Adipocyte (in vitro differentiated cells): ENCODE results near the gene ELP5.

Experiments
- DNase-seq: peaks from one replicate; pipeline ENCODE4 v3.0.0-alpha.2; 2015; ENCODE audit warnings: low read depth
- H3K27me3 ChIP-seq: replicated peaks from 2 replicates; pipeline ENCODE4 v1.7.0; 2013; ENCODE audit warnings: mild to moderate bottlenecking, low read length, moderate library complexity; ENCODE audit not compliant: control insufficient read depth, insufficient read depth
- H3K36me3 ChIP-seq: 2 replicates; pipeline ENCODE4 v1.7.0; 2013; ENCODE audit warnings: low read length, mild to moderate bottlenecking, moderate library complexity; ENCODE audit not compliant: control insufficient read depth, insufficient read depth, severe bottlenecking
- H3K4me1 ChIP-seq: 2 replicates; pipeline ENCODE4 v1.7.0; 2013; ENCODE audit warnings: mild to moderate bottlenecking, low read length, moderate library complexity; ENCODE audit not compliant: control insufficient read depth, insufficient read depth
- H3K4me3 ChIP-seq: 2 replicates; pipeline ENCODE4 v1.7.0; 2013; ENCODE audit warnings: mild to moderate bottlenecking, low read length, moderate library complexity
- H3K9ac ChIP-seq: 2 replicates; pipeline ENCODE4 v1.7.0; 2013; ENCODE audit warnings: mild to moderate bottlenecking, low read length, moderate library complexity
- H3K9me3 ChIP-seq: 2 replicates; pipeline ENCODE4 v1.7.0; 2013; ENCODE audit warnings: mild to moderate bottlenecking, low read length, moderate library complexity; ENCODE audit not compliant: control insufficient read depth

ELP5 gene

DNA sequence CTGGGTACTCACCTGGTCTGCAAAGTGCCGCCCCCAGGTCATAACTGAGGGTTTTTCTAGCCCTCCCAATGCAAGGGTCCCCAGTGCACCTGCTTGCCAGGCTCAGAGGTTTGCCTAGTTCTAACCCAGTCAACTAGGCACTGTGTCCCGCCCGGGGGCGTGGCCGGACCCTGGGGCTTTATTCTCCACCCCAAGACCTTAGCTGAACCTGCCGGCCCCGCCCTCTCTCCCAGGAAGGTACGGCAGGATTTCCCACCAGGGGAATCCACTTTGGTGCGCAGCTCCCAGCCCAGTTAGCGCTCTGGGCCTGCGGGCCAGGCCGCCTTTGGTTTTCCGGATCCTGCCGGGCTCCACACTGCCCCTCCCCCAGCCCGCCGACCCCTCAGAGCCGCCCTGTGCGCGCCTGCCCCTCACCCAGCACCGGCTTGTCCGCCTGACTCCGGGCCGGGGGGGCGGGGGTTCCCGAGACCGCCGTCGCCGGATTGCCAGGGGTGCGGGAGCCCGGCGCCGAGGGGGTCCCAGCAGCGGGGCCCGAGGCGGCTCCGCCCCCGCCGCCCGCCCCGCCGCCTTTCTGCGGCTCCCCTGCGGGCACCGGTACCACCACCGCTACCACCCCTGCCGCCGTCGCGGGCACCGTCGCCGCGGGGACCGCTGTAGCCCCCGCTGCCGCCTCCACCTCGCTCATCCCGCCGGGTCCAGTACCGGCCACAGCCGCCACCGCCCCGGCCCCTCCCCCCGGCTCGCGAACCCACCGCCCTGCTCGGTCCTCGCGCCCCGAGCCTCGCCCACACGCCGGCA lies 42.0 kb downstream of the ELP5 start:
- no peak for DNase-seq

DNA sequence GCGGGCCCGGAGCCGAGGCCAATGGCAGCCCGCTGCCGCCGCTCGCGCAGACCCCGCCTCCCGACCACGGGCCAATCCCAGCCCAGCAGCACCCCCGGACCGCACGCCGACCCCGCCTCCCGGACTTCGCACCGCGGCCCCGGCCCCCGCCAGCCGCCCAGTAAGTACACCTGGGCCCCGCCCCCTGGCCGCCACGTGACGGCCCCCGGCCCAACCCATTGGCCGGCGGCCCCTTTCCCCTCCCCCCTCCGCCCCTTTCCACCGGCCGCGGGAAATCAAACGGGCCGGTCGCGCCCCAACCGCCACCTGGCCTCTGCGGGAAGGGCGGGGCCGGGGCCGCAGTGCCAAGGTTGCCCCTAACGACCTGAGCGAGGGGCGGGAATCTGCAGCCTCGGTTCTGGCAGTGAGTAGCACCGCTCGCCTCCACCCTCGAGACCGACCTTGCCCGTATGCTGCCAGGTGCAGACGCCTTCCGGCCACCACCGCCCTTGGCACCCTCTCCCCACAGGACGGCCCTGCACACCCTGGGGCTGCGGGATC lies 42.7 kb downstream of the ELP5 start, which contains the start of gene YBX2:
Gene YBX2, minus strand, starts transcription at position 26 of the 540 bp plus-strand sequence. CDS start 139 bp downstream, outside the sequence.
- Histone ChIP-seq H3K4me3 (peak within 1 kb of the TSS; percentile 23), H3K9ac (no peak within 1 kb of the TSS), H3K27me3 (peaks cover 24% of the 10 kb centered on the region), H3K4me1 (peaks cover 33% of the 10 kb centered on the region), H3K9me3 (no peaks in the 10 kb centered on the region), H3K36me3 (no peaks in the 10 kb centered on the region)
- DNase-seq, result peak; percentile 50

More for the DNA sequence above, 42.0 kb downstream of the ELP5 start:
- peaks cover 33% of the 10 kb centered on the region for H3K4me1 ChIP-seq
- H3K9ac ChIP-seq, result no peak overlapping the region
- H3K36me3 ChIP-seq, result no peaks in the 10 kb centered on the region
- no peaks in the 10 kb centered on the region for H3K9me3 ChIP-seq
- no peak overlapping the region for H3K4me3 ChIP-seq
- H3K27me3 ChIP-seq, result peaks cover 23% of the 10 kb centered on the region

DNA sequence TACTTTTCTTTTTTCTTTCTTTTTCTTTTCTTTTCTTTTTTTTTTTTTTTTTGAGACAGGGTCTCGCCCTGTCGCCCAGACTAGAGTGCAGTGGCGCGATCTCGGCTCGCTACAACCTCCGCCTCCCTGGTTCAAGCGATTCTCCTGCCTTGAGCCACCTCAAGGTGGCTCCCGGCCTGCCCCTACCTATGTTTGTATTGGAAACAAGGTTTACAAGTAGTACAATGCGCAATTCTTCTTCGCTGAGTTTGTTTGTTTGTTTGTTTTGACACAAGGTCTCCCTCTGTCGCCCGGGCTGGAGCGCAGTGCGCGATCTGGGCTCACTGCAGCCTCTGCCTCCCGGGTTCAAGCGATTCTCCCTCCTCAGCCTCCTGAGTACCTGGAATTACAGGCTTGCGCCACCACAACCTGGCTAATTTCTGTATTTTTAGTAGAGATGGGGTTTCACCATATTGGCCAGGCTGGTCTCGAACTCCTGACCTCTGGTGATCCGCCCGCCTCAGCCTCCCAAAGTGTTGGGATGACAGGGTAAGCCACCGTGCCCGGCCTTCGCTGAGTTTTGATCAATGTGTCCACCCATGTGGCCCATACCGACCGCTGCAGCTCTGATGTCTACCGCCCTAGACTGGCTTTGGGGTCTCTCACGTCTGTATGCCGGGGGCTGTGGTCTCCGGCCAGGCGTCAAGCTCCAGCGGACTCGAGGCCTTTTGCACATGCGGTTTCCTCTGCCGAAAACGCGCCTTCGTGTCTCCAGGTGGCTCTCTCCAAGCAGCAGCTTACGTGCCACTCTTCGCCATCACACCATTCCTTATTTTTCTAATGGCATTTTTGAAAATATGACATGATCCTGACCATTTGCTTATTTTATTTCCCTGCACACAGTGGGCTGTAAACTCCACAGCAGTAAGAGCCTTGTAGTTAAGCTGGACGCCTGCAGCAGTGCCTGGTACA lies 43.5 kb downstream of the ELP5 start:
- Histone ChIP-seq H3K36me3 (no peaks in the 10 kb centered on the region), H3K9ac (peak overlapping the region; percentile 19), H3K27me3 (peaks cover 27% of the 10 kb centered on the region), H3K4me1 (peaks cover 33% of the 10 kb centered on the region), H3K9me3 (no peaks in the 10 kb centered on the region), H3K4me3 (peak overlapping the region; percentile 19)
- no peak for DNase-seq

DNA sequence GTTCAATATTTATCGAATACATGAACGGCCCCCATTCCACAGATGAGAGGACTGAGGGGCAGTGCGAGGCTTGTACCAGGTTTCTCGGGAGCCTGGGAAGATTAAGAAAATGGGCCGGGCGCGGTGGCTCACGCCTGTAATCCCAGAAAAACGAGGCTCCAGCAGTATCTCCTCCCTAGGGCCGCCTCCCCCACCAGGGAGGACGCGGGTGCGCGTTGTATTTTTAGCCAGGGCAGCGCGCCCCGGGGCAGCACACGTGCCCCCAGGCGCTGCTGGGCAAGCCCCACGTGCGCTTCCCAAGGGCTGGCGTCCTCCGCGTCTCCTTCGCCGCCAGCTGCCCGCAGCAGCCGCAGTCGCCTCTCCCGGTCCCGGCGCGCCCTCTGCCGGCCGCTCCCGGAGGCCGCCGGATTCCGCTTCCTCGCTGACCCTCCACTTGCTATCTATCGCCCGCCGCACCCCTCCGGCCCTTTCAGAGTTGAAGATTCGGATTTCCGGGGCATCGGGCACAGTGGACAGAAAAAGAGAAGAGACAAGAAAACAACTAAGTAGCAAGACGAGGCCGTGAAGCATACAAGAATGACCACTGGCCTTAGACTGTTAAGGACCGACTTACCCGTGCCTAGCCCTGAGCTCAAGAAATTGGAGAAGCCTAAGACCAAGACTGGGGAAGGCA lies 44.3 kb downstream of the ELP5 start:
- peak; percentile 94 for DNase-seq
- H3K27me3 ChIP-seq, result peaks cover 25% of the 10 kb centered on the region
- H3K4me3 ChIP-seq, result peak overlapping the region; percentile 19

DNA sequence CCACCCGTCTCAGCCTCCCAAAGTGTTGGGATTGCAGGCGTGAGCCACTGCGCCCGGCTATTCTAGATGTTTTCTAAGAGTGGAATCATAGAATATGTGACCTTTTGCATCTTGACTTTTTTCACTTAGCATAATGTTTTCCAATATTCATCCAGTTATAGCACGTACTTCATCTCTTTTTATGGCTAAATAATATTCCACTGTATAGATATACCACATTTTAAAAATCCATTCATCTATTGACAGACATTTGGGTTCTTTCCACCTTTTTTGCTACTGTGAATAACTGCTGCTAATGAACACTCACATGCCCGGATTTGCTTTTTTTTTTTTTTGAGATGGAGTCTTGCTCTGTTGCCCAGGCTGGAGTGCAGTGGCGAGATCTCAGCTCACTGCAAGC lies 52.2 kb downstream of the ELP5 start:
- peaks cover 5% of the 10 kb centered on the region for H3K27me3 ChIP-seq
- DNase-seq, result no peak
- H3K36me3 ChIP-seq, result peaks cover under 1% of the 10 kb centered on the region
- H3K9me3 ChIP-seq, result no peaks in the 10 kb centered on the region
- no peak overlapping the region for H3K9ac ChIP-seq
- H3K4me3 ChIP-seq, result no peak overlapping the region
- H3K4me1 ChIP-seq, result peaks cover 2% of the 10 kb centered on the region

More for the DNA sequence above, 44.3 kb downstream of the ELP5 start:
- no peaks in the 10 kb centered on the region for H3K9me3 ChIP-seq
- H3K9ac ChIP-seq, result peak overlapping the region; percentile 45
- peaks cover 33% of the 10 kb centered on the region for H3K4me1 ChIP-seq
- H3K36me3 ChIP-seq, result no peaks in the 10 kb centered on the region

DNA sequence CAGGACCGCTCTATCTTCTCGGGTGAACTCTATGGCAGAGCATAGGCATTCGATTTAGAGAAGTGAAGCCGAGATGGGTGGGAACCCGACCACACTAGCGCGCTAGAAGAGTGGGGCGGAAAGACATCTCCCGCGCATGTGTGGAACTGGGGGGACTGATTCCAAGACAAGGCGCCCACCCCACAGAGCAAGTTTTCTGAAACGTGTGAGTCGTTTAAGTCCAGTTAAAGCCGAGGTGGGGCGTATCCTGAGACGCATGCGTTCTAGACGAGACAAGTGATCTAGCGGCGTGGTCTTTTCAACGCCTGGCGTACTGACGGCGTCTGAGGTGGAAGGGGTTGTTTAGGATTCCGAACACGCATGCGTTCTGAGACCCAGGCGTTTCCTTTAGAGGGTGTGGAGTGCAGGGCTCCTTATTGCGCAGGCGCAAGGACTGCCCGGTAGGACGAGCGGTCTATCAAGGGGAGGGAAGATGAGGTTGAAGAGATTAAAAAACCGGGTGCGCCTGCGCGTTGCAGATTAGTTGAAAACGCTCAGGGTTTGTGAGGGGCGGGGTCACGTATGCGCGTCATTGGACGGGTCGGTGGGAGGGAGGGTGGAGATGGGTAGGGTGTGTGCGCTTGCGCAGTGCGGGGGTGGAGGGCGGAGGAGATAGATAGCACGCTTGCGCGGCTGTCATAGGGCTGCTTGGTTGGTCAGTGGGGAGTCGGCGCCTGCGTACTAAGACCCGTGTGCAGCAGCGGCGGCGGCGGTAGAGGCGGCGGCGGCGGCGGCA lies 55.1 kb downstream of the ELP5 start, which contains the start of gene EIF5A:
Gene EIF5A, plus strand, starts transcription at position 718 of the 775 bp plus-strand sequence. CDS start 2,008 bp downstream, outside the sequence.
- peaks cover 28% of the 10 kb centered on the region for H3K36me3 ChIP-seq
- peak within 1 kb of the TSS; percentile 94 for H3K4me3 ChIP-seq
- no peaks in the 10 kb centered on the region for H3K27me3 ChIP-seq
- H3K4me1 ChIP-seq, result peaks cover 26% of the 10 kb centered on the region
- H3K9ac ChIP-seq, result peak within 1 kb of the TSS; percentile 96
- DNase-seq, result peak; percentile 100
- no peaks in the 10 kb centered on the region for H3K9me3 ChIP-seq

DNA sequence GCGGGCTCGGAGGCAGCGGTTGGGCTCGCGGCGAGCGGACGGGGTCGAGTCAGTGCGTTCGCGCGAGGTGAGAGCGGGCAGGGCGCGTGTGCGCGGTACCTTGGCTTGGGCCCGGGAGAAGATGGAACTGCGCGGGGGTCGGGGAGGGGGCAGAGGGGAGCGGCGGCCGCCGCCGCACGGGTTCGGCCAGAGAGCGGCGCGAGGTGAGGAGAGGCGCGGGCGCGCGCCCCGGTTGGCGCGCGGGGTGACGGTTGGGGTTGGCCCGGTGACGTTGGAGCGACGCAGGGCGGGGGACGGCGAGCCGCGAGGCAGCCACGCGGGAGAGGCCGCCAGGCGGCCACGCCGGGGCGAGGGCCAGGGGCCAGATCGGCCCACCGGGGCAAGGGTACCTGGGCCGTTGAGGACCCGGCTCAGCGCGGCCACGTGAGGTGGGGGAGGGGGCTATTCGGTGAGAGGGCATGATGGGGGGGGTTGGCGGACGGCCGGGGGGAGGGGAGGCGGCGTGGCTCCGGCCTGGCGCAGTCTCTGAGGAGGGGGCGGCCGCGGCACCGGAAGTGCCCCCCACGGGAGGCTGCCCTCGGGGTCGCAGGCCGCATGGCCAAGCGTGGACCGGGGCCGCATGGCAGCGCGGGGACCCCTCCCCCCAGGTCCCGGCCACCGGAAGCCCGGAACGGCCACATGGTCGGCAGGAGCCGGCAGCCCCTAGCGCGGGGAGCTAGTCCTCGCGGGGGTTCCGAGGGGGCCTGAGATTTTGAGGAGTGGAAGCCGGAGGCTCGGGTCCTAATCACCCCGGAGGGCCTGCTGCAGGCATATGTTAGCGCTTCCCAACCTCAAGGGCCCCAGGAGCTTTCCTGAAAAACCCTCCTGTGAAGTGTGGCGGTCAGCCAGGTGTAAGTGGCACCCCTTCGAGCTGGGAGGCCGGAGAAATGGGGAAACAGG lies 55.9 kb downstream of the ELP5 start:
- Histone ChIP-seq H3K27me3 (no peaks in the 10 kb centered on the region), H3K4me1 (peaks cover 33% of the 10 kb centered on the region), H3K9ac (peak overlapping the region; percentile 96), H3K36me3 (peaks cover 36% of the 10 kb centered on the region), H3K9me3 (no peaks in the 10 kb centered on the region), H3K4me3 (peak overlapping the region; percentile 94)
- peak; percentile 68 for DNase-seq

DNA sequence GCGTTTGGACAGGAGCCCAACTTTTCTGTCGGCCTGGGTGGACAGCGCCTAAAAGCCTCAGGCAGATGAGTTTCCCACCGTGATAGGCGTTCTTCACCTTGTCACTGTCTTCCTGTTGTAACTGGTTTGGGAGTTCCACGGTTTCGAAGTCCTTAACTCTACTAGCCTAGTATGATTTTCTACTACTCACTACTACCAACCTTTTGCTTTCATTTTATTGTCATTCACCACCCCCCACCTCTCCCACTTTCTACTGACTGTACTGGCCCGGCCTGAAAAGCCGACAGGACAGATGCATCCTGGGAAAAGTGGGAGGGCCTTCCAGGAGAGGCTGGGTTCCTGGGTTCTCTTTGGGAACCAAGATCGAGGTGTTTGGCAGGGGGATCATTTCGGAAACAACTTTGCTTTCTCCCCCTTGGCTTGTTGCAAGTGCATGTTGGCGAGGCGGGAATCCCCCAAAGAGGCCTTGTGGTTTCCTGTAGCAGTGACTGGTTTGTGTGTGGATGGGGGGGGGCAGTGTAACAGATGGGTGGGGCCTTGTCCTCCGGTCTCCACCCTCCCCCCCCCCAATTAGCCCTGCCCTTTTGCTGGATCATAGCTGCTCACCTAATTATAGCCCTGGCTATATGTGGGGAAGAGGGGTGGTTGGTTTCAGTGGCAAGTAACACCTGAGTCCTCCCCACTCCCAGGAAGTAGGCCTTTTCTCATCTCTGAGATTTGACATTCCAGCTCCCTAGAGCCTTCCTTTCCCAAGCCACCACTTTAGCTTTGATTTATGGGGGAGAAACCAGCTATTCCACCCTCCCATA lies 56.8 kb downstream of the ELP5 start:
- no peaks in the 10 kb centered on the region for H3K9me3 ChIP-seq
- H3K4me1 ChIP-seq, result peaks cover 42% of the 10 kb centered on the region
- no peaks in the 10 kb centered on the region for H3K27me3 ChIP-seq
- H3K36me3 ChIP-seq, result peaks cover 45% of the 10 kb centered on the region
- peak; percentile 94 for DNase-seq
- H3K9ac ChIP-seq, result peak overlapping the region; percentile 96
- H3K4me3 ChIP-seq, result peak overlapping the region; percentile 94
